Fibroblast of lung (primary cell): ENCODE results near the gene SLIT3. TPM values are rescaled to one million over a fixed set of nuclear protein-coding genes. Genes with fewer than 3 reads are reported as not detected.

Source experiments
- DNase-seq, 2 donors: peaks; one replicate each; pipeline versions ENCODE4 v3.0.0 to v3.0.0-alpha.2; 2010; ENCODE audit warnings: low read depth in 2 of 2
- H2AFZ ChIP-seq: 2 replicates; pipeline ENCODE4 v1.5.1; 2012; ENCODE audit warnings: low read length, control low read depth, inconsistent platforms
- H3K27ac ChIP-seq: 2 replicates; pipeline ENCODE4 v1.5.1; 2011; ENCODE audit warnings: low read length, control low read depth; ENCODE audit not compliant: insufficient read depth
- H3K27me3 ChIP-seq: 2 replicates; pipeline ENCODE4 v1.5.1; 2011; ENCODE audit warnings: mild to moderate bottlenecking, low read length; ENCODE audit not compliant: control insufficient read depth, insufficient read depth
- H3K36me3 ChIP-seq: 2 replicates; pipeline ENCODE4 v1.5.1; 2011; ENCODE audit warnings: low read length; ENCODE audit not compliant: control insufficient read depth, insufficient read depth
- H3K4me1 ChIP-seq: 2 replicates; pipeline ENCODE4 v1.5.1; 2011; ENCODE audit warnings: low read length; ENCODE audit not compliant: control insufficient read depth, insufficient read depth; ENCODE audit errors: extremely low read depth
- H3K4me2 ChIP-seq: 2 replicates; pipeline ENCODE4 v1.5.1; 2011; ENCODE audit warnings: low read length, control low read depth; ENCODE audit not compliant: insufficient read depth; ENCODE audit errors: extremely low read depth
- H3K4me3 ChIP-seq, 4 experiments: fragments of 200-600 bp in 1 of 4; sonication (generic) in 1 of 4; replicated peaks in 1 of 4; 2 replicates each; pipeline ENCODE4 v1.5.1; 2011 to 2016; ENCODE audit warnings: low read length in 4 of 4, low read depth in 3 of 4, mild to moderate bottlenecking in 3 of 4, control low read depth in 2 of 4, inconsistent platforms in 1 of 4, mixed read lengths in 1 of 4; ENCODE audit not compliant: insufficient read depth in 1 of 4; ENCODE audit errors: control extremely low read depth in 1 of 4
- H3K79me2 ChIP-seq: 2 replicates; pipeline ENCODE4 v1.5.1; 2012; ENCODE audit warnings: mild to moderate bottlenecking, low read length, inconsistent platforms; ENCODE audit not compliant: control insufficient read depth, insufficient read depth
- H3K9ac ChIP-seq: 2 replicates; pipeline ENCODE4 v1.5.1; 2011; ENCODE audit warnings: mild to moderate bottlenecking, low read length, control low read depth; ENCODE audit not compliant: insufficient read depth
- H3K9me3 ChIP-seq: 2 replicates; pipeline ENCODE4 v1.5.1; 2012; ENCODE audit warnings: low read depth, low read length; ENCODE audit not compliant: control insufficient read depth, insufficient read depth
- H4K20me1 ChIP-seq: 2 replicates; pipeline ENCODE4 v1.5.1; 2011; ENCODE audit warnings: low read length; ENCODE audit not compliant: control insufficient read depth, insufficient read depth; ENCODE audit errors: extremely low read depth
- CTCF ChIP-seq, 2 donors: IDR thresholded peaks in 1 of 2; conservative IDR thresholded peaks in 1 of 2; 1 replicate in 1 of 2; 2 replicates in 1 of 2; pipeline ENCODE4 v1.5.1; 2011 to 2012; ENCODE audit warnings: low read length in 2 of 2, control low read depth in 1 of 2, inconsistent platforms in 1 of 2, low read depth in 1 of 2, mild to moderate bottlenecking in 1 of 2
- EZH2 ChIP-seq: IDR thresholded peaks from 2 replicates; pipeline ENCODE4 v1.5.1; 2012; ENCODE audit warnings: low read length, control low read depth, mild to moderate bottlenecking; ENCODE audit errors: missing control alignments
- polyA plus RNA-seq, 2 donors: library from polyadenylated mRNA; depleted of rRNA in 1 of 2; stranded (reverse) in 1 of 2; unstranded in 1 of 2; fragments of >200 nt; gene quantifications; 2 replicates each; pipeline ENCODE4 v1.2.1, GENCODE V29; 2011 to 2012; ENCODE audit warnings: missing spikeins in 1 of 2
- total RNA-seq: library from RNA; depleted of rRNA; stranded (reverse); fragments of >200 nt; gene quantifications from 2 replicates; pipeline ENCODE4 v1.2.1, GENCODE V29; 2014

The SLIT3 gene
- total and polyA plus RNA-seq, 2 donors (not counting 1 experiment from before 2014, with no cell fraction given), result 1.6 to 4.6 TPM

- Histone ChIP-seq H3K9ac (no peak overlapping the region), H3K4me2 (no peak overlapping the region), H2AFZ (no peak overlapping the region), H4K20me1 (no peaks in the 10 kb centered on the region), H3K79me2 (no peaks in the 10 kb centered on the region), H3K36me3 (no peaks in the 10 kb centered on the region), H3K27me3 (no peaks in the 10 kb centered on the region), H3K9me3 (no peaks in the 10 kb centered on the region), H3K4me1 (no peaks in the 10 kb centered on the region), H3K27ac (no peak overlapping the region), H3K4me3 (no peak overlapping the region)
- no peak for DNase-seq
- TF ChIP-seq CTCF (conservative IDR thresholded peaks at IDR 0.05 in 1 of 2, IDR thresholded peaks at IDR 0.05 in 1 of 2; ENCODE audit: low read depth in 1 of 2, low read length in 2 of 2) (no peak), EZH2 (no peak)
These were observed 470.1 kb downstream of the SLIT3 start for GRCh38 chr5:168830833-168831232.

- no peaks in the 10 kb centered on the region for H3K4me1 ChIP-seq
- H3K4me3 ChIP-seq, result no peak overlapping the region
- no peak overlapping the region for H3K4me2 ChIP-seq
- no peak for TF ChIP-seq EZH2
- TF ChIP-seq CTCF (conservative IDR thresholded peaks at IDR 0.05 in 1 of 2, IDR thresholded peaks at IDR 0.05 in 1 of 2; ENCODE audit: low read depth in 1 of 2, low read length in 2 of 2), result no peak
- no peaks in the 10 kb centered on the region for H4K20me1 ChIP-seq
- DNase-seq, result no peak
- H3K27me3 ChIP-seq, result no peaks in the 10 kb centered on the region
- H3K9ac ChIP-seq, result no peak overlapping the region
- H3K79me2 ChIP-seq, result no peaks in the 10 kb centered on the region
- no peak overlapping the region for H2AFZ ChIP-seq
- no peak overlapping the region for H3K27ac ChIP-seq
- H3K36me3 ChIP-seq, result no peaks in the 10 kb centered on the region
- H3K9me3 ChIP-seq, result no peaks in the 10 kb centered on the region
These were observed 471.0 kb downstream of the SLIT3 start for GRCh38 chr5:168829922-168830417.

GRCh38 chr5:168829044-168829443 lies 471.9 kb downstream of the SLIT3 start:
- no peaks in the 10 kb centered on the region for H3K9me3 ChIP-seq
- H3K79me2 ChIP-seq, result no peaks in the 10 kb centered on the region
- H3K4me3 ChIP-seq, result no peak overlapping the region
- H3K4me1 ChIP-seq, result no peaks in the 10 kb centered on the region
- H3K9ac ChIP-seq, result no peak overlapping the region
- H2AFZ ChIP-seq, result no peak overlapping the region
- TF ChIP-seq CTCF (conservative IDR thresholded peaks at IDR 0.05 in 1 of 2, IDR thresholded peaks at IDR 0.05 in 1 of 2; ENCODE audit: low read depth in 1 of 2, low read length in 2 of 2), result no peak
- no peak for TF ChIP-seq EZH2
- no peak overlapping the region for H3K4me2 ChIP-seq
- H3K36me3 ChIP-seq, result no peaks in the 10 kb centered on the region
- DNase-seq, result no peak
- no peak overlapping the region for H3K27ac ChIP-seq
- no peaks in the 10 kb centered on the region for H3K27me3 ChIP-seq
- no peaks in the 10 kb centered on the region for H4K20me1 ChIP-seq
